Neuronal stem cell (in vitro differentiated cells): Measurements from ENCODE around the gene PARD3.
"Not testable (repeated sequence)": the region's sequence is repeated elsewhere in the genome, so short reads cannot be mapped to it uniquely, and the experiment has no call there.

Experiments
- DNase-seq: peaks from one replicate; pipeline ENCODE4 v3.0.0-alpha.2; 2013; ENCODE audit warnings: low spot score
- H2AFZ ChIP-seq: one replicate; pipeline ENCODE4 v1.6.1; 2013; ENCODE audit warnings: mild to moderate bottlenecking, low read length, inconsistent platforms
- H2AK5ac ChIP-seq: 2 replicates; pipeline ENCODE4 v1.6.1; 2013; ENCODE audit warnings: low read depth, mild to moderate bottlenecking, inconsistent platforms, low read length, moderate library complexity, mixed read lengths
- H2BK120ac ChIP-seq: 2 replicates; pipeline ENCODE4 v1.6.1; 2013; ENCODE audit warnings: low read depth, mild to moderate bottlenecking, inconsistent platforms, low read length, moderate library complexity, mixed read lengths
- H2BK12ac ChIP-seq: one replicate; pipeline ENCODE4 v1.6.1; 2013; ENCODE audit warnings: low read length, inconsistent platforms
- H2BK15ac ChIP-seq: 2 replicates; pipeline ENCODE4 v1.6.1; 2013; ENCODE audit warnings: mild to moderate bottlenecking, low read length, inconsistent platforms, mixed read lengths
- H2BK5ac ChIP-seq: one replicate; pipeline ENCODE4 v1.6.1; 2013; ENCODE audit warnings: inconsistent platforms, mild to moderate bottlenecking, low read length, moderate library complexity
- H3K14ac ChIP-seq: one replicate; pipeline ENCODE4 v1.6.1; 2013; ENCODE audit warnings: low read length, inconsistent platforms
- H3K18ac ChIP-seq: 2 replicates; pipeline ENCODE4 v1.6.1; 2013; ENCODE audit warnings: low read length, inconsistent platforms
- H3K23ac ChIP-seq: 2 replicates; pipeline ENCODE4 v1.6.1; 2013; ENCODE audit warnings: low read depth, mild to moderate bottlenecking, mixed read lengths, low read length, inconsistent platforms; ENCODE audit not compliant: poor library complexity
- H3K27ac ChIP-seq: replicated peaks from 3 replicates; pipeline ENCODE4 v1.5.1; 2013; ENCODE audit warnings: low read length, inconsistent platforms
- H3K27me3 ChIP-seq, 3 experiments: 2 replicates each; pipeline ENCODE4 v1.6.1; 2013; ENCODE audit warnings: low read length in 3 of 3, mild to moderate bottlenecking in 2 of 3, inconsistent platforms in 1 of 3, low read depth in 1 of 3, mixed read lengths in 1 of 3, moderate library complexity in 1 of 3; ENCODE audit not compliant: control insufficient read depth in 3 of 3, insufficient read depth in 3 of 3
- H3K36me3 ChIP-seq, 2 donors: replicated peaks in 1 of 2; 2 replicates each; pipeline ENCODE4 v1.6.1; 2013; ENCODE audit warnings: low read length in 2 of 2; ENCODE audit not compliant: control insufficient read depth in 2 of 2, insufficient read depth in 2 of 2
- H3K4ac ChIP-seq: 2 replicates; pipeline ENCODE4 v1.6.1; 2013; ENCODE audit warnings: inconsistent platforms, mild to moderate bottlenecking, low read length, moderate library complexity
- H3K4me1 ChIP-seq, 2 donors: 1 replicate in 1 of 2; 2 replicates in 1 of 2; pipeline ENCODE4 v1.6.1; 2013; ENCODE audit warnings: low read length in 2 of 2, low read depth in 1 of 2; ENCODE audit not compliant: control insufficient read depth in 2 of 2, insufficient read depth in 1 of 2
- H3K4me2 ChIP-seq: one replicate; pipeline ENCODE4 v1.6.1; 2013; ENCODE audit warnings: mild to moderate bottlenecking, low read length, inconsistent platforms; ENCODE audit not compliant: insufficient read depth, poor library complexity, severe bottlenecking
- H3K4me3 ChIP-seq, 2 donors: 2 replicates each; pipeline ENCODE4 v1.5.1; 2013; ENCODE audit warnings: low read length in 2 of 2, mild to moderate bottlenecking in 2 of 2, inconsistent platforms in 1 of 2, moderate library complexity in 1 of 2
- H3K79me1 ChIP-seq: one replicate; pipeline ENCODE4 v1.6.1; 2013; ENCODE audit warnings: low read depth, mild to moderate bottlenecking, inconsistent platforms, low read length, moderate library complexity
- H3K9ac ChIP-seq: one replicate; pipeline ENCODE4 v1.6.1; 2013; ENCODE audit warnings: mild to moderate bottlenecking, low read depth, low read length, inconsistent platforms; ENCODE audit not compliant: poor library complexity
- H3K9me3 ChIP-seq, 2 donors: replicated peaks in 1 of 2; 2 replicates each; pipeline versions ENCODE3 to v1.6.1; 2013; ENCODE audit warnings: low read length in 2 of 2, mild to moderate bottlenecking in 2 of 2, inconsistent platforms in 1 of 2, low read depth in 1 of 2, mixed read lengths in 1 of 2, moderate library complexity in 1 of 2; ENCODE audit not compliant: control insufficient read depth in 2 of 2, insufficient read depth in 1 of 2
- H4K8ac ChIP-seq: one replicate; pipeline ENCODE4 v1.6.1; 2013; ENCODE audit warnings: low read depth, mild to moderate bottlenecking, inconsistent platforms, low read length, moderate library complexity
- H4K91ac ChIP-seq: one replicate; pipeline ENCODE4 v1.6.1; 2013; ENCODE audit warnings: low read length, low read depth, mild to moderate bottlenecking, inconsistent platforms; ENCODE audit not compliant: poor library complexity
- WGBS, 2 donors: extraction: QIAGEN DNeasy Blood & Tissue Kit; methylation state at CpG; one replicate each; pipeline ENCODE4 v1.1.7; 2013; ENCODE audit warnings: missing lambda C conversion rate in 2 of 2, mixed read lengths in 1 of 2; ENCODE audit not compliant: insufficient read length in 2 of 2, insufficient replicate concordance in 1 of 2; ENCODE audit errors: extremely low coverage in 2 of 2; 5-methylcytosine and 5-hydroxymethylcytosine counted together

Gene PARD3

DNA sequence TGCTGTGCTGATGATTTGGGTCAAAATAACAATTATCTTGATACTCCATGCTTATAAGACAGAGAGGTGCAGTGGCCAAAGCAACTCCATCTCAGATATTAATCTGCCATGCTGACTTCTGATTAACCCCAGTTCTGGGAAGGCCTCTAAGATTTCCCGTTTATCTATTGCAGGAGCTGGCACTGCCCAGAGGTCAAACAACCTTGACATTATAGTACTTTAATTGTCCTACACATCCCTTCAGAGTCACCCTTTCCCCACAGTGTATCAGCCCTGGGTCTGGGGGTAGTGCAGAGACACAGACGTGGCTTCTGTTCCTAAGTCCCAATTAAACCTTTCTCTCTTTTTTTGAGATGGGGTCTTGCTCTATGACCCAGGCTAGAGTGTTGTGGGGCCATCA, 63.8 kb downstream of the PARD3 start:
- H3K4me1 ChIP-seq = peaks cover 0 to 3% of the 10 kb centered on the region in 2 donors
- no peaks in the 10 kb centered on the region for H3K27me3 ChIP-seq
- no peak overlapping the region for H2BK12ac ChIP-seq
- H2BK15ac ChIP-seq = no peak overlapping the region
- H3K36me3 ChIP-seq = no peaks in the 10 kb centered on the region
- H2BK120ac ChIP-seq = no peak overlapping the region
- no peak overlapping the region for H4K8ac ChIP-seq
- H3K4ac ChIP-seq = no peak overlapping the region
- no peak for DNase-seq
- no peaks in the 10 kb centered on the region for H3K9me3 ChIP-seq
- no peak overlapping the region for H3K18ac ChIP-seq
- H4K91ac ChIP-seq = no peak overlapping the region
- no peaks in the 10 kb centered on the region for H3K79me1 ChIP-seq
- no peak overlapping the region for H3K14ac ChIP-seq
- no peak overlapping the region for H3K9ac ChIP-seq
- no CpG with 5 or more reads among the region's 2 CpGs for whole genome bisulfite sequencing, 2 donors
- no peak overlapping the region for H3K27ac ChIP-seq
- H2AFZ ChIP-seq = no peak overlapping the region
- H3K4me3 ChIP-seq = no peak overlapping the region
- H3K4me2 ChIP-seq = no peak overlapping the region
- H3K23ac ChIP-seq = no peak overlapping the region
- no peak overlapping the region for H2AK5ac ChIP-seq
- H2BK5ac ChIP-seq = no peak overlapping the region

GRCh38 chr10:34750795-34751194, 64.3 kb downstream of the PARD3 start:
- H3K79me1 ChIP-seq, H2AK5ac ChIP-seq, H3K4me1 ChIP-seq, H3K23ac ChIP-seq, H2AFZ ChIP-seq, H3K4me2 ChIP-seq, H2BK12ac ChIP-seq, H3K9me3 ChIP-seq, H2BK120ac ChIP-seq, H2BK15ac ChIP-seq, H3K18ac ChIP-seq, H3K27ac ChIP-seq, H2BK5ac ChIP-seq, H3K4me3 ChIP-seq, H4K8ac ChIP-seq, H3K4ac ChIP-seq, H3K36me3 ChIP-seq, DNase-seq, H3K27me3 ChIP-seq, H3K9ac ChIP-seq, H3K14ac ChIP-seq, H4K91ac ChIP-seq: not testable (repeated sequence)
- WGBS, 2 donors = no CpG with 5 or more reads among the region's 7 CpGs

GRCh38 chr10:34748767-34749166, 66.3 kb downstream of the PARD3 start:
- H2AK5ac ChIP-seq = no peak overlapping the region
- H3K79me1 ChIP-seq = no peaks in the 10 kb centered on the region
- H3K4ac ChIP-seq = no peak overlapping the region
- H3K4me3 ChIP-seq = no peak overlapping the region
- no peaks in the 10 kb centered on the region for H3K9me3 ChIP-seq
- H3K36me3 ChIP-seq = no peaks in the 10 kb centered on the region
- no peak overlapping the region for H2BK15ac ChIP-seq
- no CpG with 5 or more reads among the region's 4 CpGs for WGBS, 2 donors
- no peak for DNase-seq
- no peak overlapping the region for H2BK120ac ChIP-seq
- no peak overlapping the region for H3K27ac ChIP-seq
- no peak overlapping the region for H3K23ac ChIP-seq
- H3K18ac ChIP-seq = no peak overlapping the region
- H4K91ac ChIP-seq = no peak overlapping the region
- H3K4me1 ChIP-seq = peaks cover 0 to 3% of the 10 kb centered on the region in 2 donors
- H3K27me3 ChIP-seq = no peaks in the 10 kb centered on the region
- no peak overlapping the region for H2AFZ ChIP-seq
- H2BK5ac ChIP-seq = no peak overlapping the region
- H2BK12ac ChIP-seq = no peak overlapping the region
- H3K4me2 ChIP-seq = no peak overlapping the region
- no peak overlapping the region for H4K8ac ChIP-seq
- H3K14ac ChIP-seq = no peak overlapping the region
- H3K9ac ChIP-seq = no peak overlapping the region

- Histone ChIP-seq H3K36me3 (no peaks in the 10 kb centered on the region), H4K91ac (no peak overlapping the region), H2BK5ac (no peak overlapping the region), H2AFZ (no peak overlapping the region), H3K9ac (no peak overlapping the region), H3K14ac (no peak overlapping the region), H3K9me3 (no peaks in the 10 kb centered on the region), H2AK5ac (no peak overlapping the region), H3K79me1 (no peaks in the 10 kb centered on the region), H3K4me3 (no peak overlapping the region), H3K27ac (no peak overlapping the region), H4K8ac (no peak overlapping the region), H3K4me2 (no peak overlapping the region), H2BK120ac (no peak overlapping the region), H2BK12ac (no peak overlapping the region), H3K27me3 (no peaks in the 10 kb centered on the region), H3K18ac (no peak overlapping the region), H3K23ac (no peak overlapping the region), H3K4ac (no peak overlapping the region), H3K4me1 (peaks cover 0 to 3% of the 10 kb centered on the region in 2 donors), H2BK15ac (no peak overlapping the region)
- no CpG with 5 or more reads among the region's 6 CpGs for WGBS, 2 donors
- DNase-seq = no peak
Measured at GRCh38 chr10:34748357-34748756, 66.7 kb downstream of the PARD3 start.
